Measurements from ENCODE around the gene CAPS2. TPM values are rescaled to one million over a fixed set of nuclear protein-coding genes. Genes with fewer than 3 reads are reported as not detected.

The CAPS2 gene
- total and polyA plus RNA-seq, 2 donors (not counting 3 experiments of a cell fraction or from before 2014, with no cell fraction given) = 0.61 to 1.7 TPM

- Histone ChIP-seq H3K4me3 (replicated peaks in 1 of 3; ENCODE audit: insufficient read depth in 1 of 3, low read depth in 1 of 3, low read length in 3 of 3) (no peak overlapping the region), H3K4me1 (ENCODE audit: control insufficient read depth, extremely low read depth, insufficient read depth, low read length) (peaks cover 3% of the 10 kb centered on the region), H4K20me1 (replicated peaks; ENCODE audit: control insufficient read depth, extremely low read depth, insufficient read depth, low read length) (no peaks in the 10 kb centered on the region), H3K36me3 (ENCODE audit: control insufficient read depth in 2 of 2, extremely low read depth in 1 of 2, insufficient read depth in 2 of 2, low read length in 2 of 2) (no peaks in the 10 kb centered on the region), H3K4me2 (ENCODE audit: insufficient read depth, low read length) (no peak overlapping the region), H3K27me3 (ENCODE audit: control insufficient read depth in 2 of 2, insufficient read depth in 2 of 2, low read length in 2 of 2) (no peaks in the 10 kb centered on the region), H3K9me3 (replicated peaks; ENCODE audit: control insufficient read depth, insufficient read depth, low read length) (no peaks in the 10 kb centered on the region), H3K27ac (ENCODE audit: insufficient read depth, low read depth, low read length) (no peak overlapping the region), H3K79me2 (ENCODE audit: control insufficient read depth, insufficient read depth, low read length) (no peaks in the 10 kb centered on the region), H2AFZ (ENCODE audit: low read depth, low read length) (no peak overlapping the region), H3K9me1 (replicated peaks; ENCODE audit: control insufficient read depth, extremely low read depth, insufficient read depth, low read length) (no peaks in the 10 kb centered on the region), H3K9ac (replicated peaks; ENCODE audit: extremely low read depth, insufficient read depth, low read length) (no peak overlapping the region)
- dilution Hi-C loops (cut with MboI; ENCODE audit: extremely low pct_ligation_motif_present, low sequenced_read_pairs) (no loop called here), intact Hi-C loops (cut with micrococcal nuclease) (no loop called here)
- no peak for FAIRE-seq
- no TSS peak for BruUV-seq (replicated peaks)
- TF ChIP-seq MYC (IDR thresholded peaks at IDR 0.05; ENCODE audit: low read depth, low read length) = no peak
- no peak for TF ChIP-seq POLR2AphosphoS5 (IDR thresholded peaks at IDR 0.05; ENCODE audit: insufficient read depth, low read depth, low read length)
- TF ChIP-seq FOS (IDR thresholded peaks at IDR 0.05; ENCODE audit: borderline replicate concordance, insufficient read depth, low read length) = no peak
- TF ChIP-seq JUN (IDR thresholded peaks at IDR 0.05; ENCODE audit: borderline replicate concordance, insufficient read depth, insufficient read length, low read depth) = no peak
- no peak for TF ChIP-seq POLR2A (IDR thresholded peaks at IDR 0.05; ENCODE audit: low read depth, low read length)
- TF ChIP-seq EZH2 (IDR thresholded peaks at IDR 0.05; ENCODE audit: borderline replicate concordance, low read depth, low read length, severe bottlenecking) = no peak
- CTCF ChIA-PET = interaction anchor here (1.5 kb wide), 1 partner anchor 15 kb away, joined by 4 read pairs; no protein-coding TSS in a partner anchor
- POLR2A ChIA-PET = no interaction called here
- no peak for DNase-seq (ENCODE audit: low read depth, low spot score)
These were observed 2.5 kb downstream of the CAPS2 start for GRCh38 chr12:75327642-75328041.

- dilution Hi-C loops (cut with MboI; ENCODE audit: extremely low pct_ligation_motif_present, low sequenced_read_pairs) (no loop called here), intact Hi-C loops (cut with micrococcal nuclease) (no loop called here)
- H3K9ac ChIP-seq (replicated peaks; ENCODE audit: extremely low read depth, insufficient read depth, low read length) = no peak overlapping the region
- CTCF ChIA-PET = no interaction called here
- FAIRE-seq (no peak), DNase-seq (ENCODE audit: low read depth, low spot score) (no peak)
- no peaks in the 10 kb centered on the region for H4K20me1 ChIP-seq (replicated peaks; ENCODE audit: control insufficient read depth, extremely low read depth, insufficient read depth, low read length)
- no peaks in the 10 kb centered on the region for H3K9me1 ChIP-seq (replicated peaks; ENCODE audit: control insufficient read depth, extremely low read depth, insufficient read depth, low read length)
- H3K4me3 ChIP-seq (replicated peaks in 1 of 3; ENCODE audit: insufficient read depth in 1 of 3, low read depth in 1 of 3, low read length in 3 of 3) = no peak overlapping the region
- H3K4me1 ChIP-seq (ENCODE audit: control insufficient read depth, extremely low read depth, insufficient read depth, low read length) = no peaks in the 10 kb centered on the region
- no peaks in the 10 kb centered on the region for H3K36me3 ChIP-seq (ENCODE audit: control insufficient read depth in 2 of 2, extremely low read depth in 1 of 2, insufficient read depth in 2 of 2, low read length in 2 of 2)
- no peaks in the 10 kb centered on the region for H3K79me2 ChIP-seq (ENCODE audit: control insufficient read depth, insufficient read depth, low read length)
- no peaks in the 10 kb centered on the region for H3K27me3 ChIP-seq (ENCODE audit: control insufficient read depth in 2 of 2, insufficient read depth in 2 of 2, low read length in 2 of 2)
- no peak overlapping the region for H3K27ac ChIP-seq (ENCODE audit: insufficient read depth, low read depth, low read length)
- TF ChIP-seq JUN (IDR thresholded peaks at IDR 0.05; ENCODE audit: borderline replicate concordance, insufficient read depth, insufficient read length, low read depth) (no peak), CTCF (IDR thresholded peaks at IDR 0.05; ENCODE audit: extremely low read depth in 1 of 2, insufficient read depth in 1 of 2, low read depth in 1 of 2, low read length in 2 of 2) (no peak), POLR2AphosphoS5 (IDR thresholded peaks at IDR 0.05; ENCODE audit: insufficient read depth, low read depth, low read length) (no peak), EZH2 (IDR thresholded peaks at IDR 0.05; ENCODE audit: borderline replicate concordance, low read depth, low read length, severe bottlenecking) (no peak), MYC (IDR thresholded peaks at IDR 0.05; ENCODE audit: low read depth, low read length) (no peak), MAX (IDR thresholded peaks at IDR 0.05; ENCODE audit: insufficient read depth, insufficient read length) (no peak), GATA2 (IDR thresholded peaks at IDR 0.05; ENCODE audit: insufficient read depth, insufficient read length, low read depth, low read length) (no peak), FOS (IDR thresholded peaks at IDR 0.05; ENCODE audit: borderline replicate concordance, insufficient read depth, low read length) (no peak), POLR2A (IDR thresholded peaks at IDR 0.05; ENCODE audit: low read depth, low read length) (no peak)
- H3K9me3 ChIP-seq (replicated peaks; ENCODE audit: control insufficient read depth, insufficient read depth, low read length) = no peaks in the 10 kb centered on the region
- H2AFZ ChIP-seq (ENCODE audit: low read depth, low read length) = no peak overlapping the region
- POLR2A ChIA-PET = no interaction called here
- no peak overlapping the region for H3K4me2 ChIP-seq (ENCODE audit: insufficient read depth, low read length)
- BruUV-seq (replicated peaks) = no TSS peak
These were observed 6.5 kb downstream of the CAPS2 start for GRCh38 chr12:75323663-75324062.
